Neutrophil (primary cell): ENCODE data around the gene GET4.

Source experiments
- H3K27ac ChIP-seq: fragments of 200-600 bp; sonication (generic); 2 replicates; pipeline ENCODE4 v1.5.1; 2016; ENCODE audit warnings: mild to moderate bottlenecking, moderate library complexity
- H3K27me3 ChIP-seq: fragments of 200-600 bp; sonication (generic); 2 replicates; pipeline ENCODE4 v1.6.0; 2016; ENCODE audit warnings: mild to moderate bottlenecking
- H3K36me3 ChIP-seq: fragments of 200-600 bp; sonication (generic); 2 replicates; pipeline ENCODE4 v1.5.1; 2017
- H3K4me1 ChIP-seq, 2 experiments: fragments of 200-600 bp in 1 of 2; sonication (generic) in 1 of 2; 1 replicate in 1 of 2; 2 replicates in 1 of 2; pipeline versions ENCODE4 v1.5.1 to v1.6.1; 2013 to 2016; ENCODE audit warnings: low read depth in 1 of 2, low read length in 1 of 2, mild to moderate bottlenecking in 1 of 2, moderate library complexity in 1 of 2; ENCODE audit not compliant: control insufficient read depth in 1 of 2, insufficient read depth in 1 of 2
- H3K4me3 ChIP-seq, 2 experiments: fragments of 200-600 bp in 1 of 2; sonication (generic) in 1 of 2; 1 replicate in 1 of 2; 2 replicates in 1 of 2; pipeline ENCODE4 v1.5.1; 2013 to 2016; ENCODE audit warnings: low read depth in 1 of 2, low read length in 1 of 2, mild to moderate bottlenecking in 1 of 2, moderate library complexity in 1 of 2
- H3K9me3 ChIP-seq: fragments of 200-600 bp; sonication (generic); 2 replicates; pipeline ENCODE4 v1.5.1; 2016
- CTCF ChIP-seq: fragments of 200-600 bp; sonication (generic); IDR thresholded peaks from 2 replicates; pipeline ENCODE4 v1.5.1; 2016; ENCODE audit warnings: antibody characterized with exemption

Gene GET4

GRCh38 chr7:883055-884021 lies 7.0 kb downstream of the GET4 start:
- no peak for TF ChIP-seq CTCF
- Histone ChIP-seq H3K27ac (no peak overlapping the region), H3K36me3 (peaks cover 32% of the 10 kb centered on the region), H3K4me3 (no peak overlapping the region), H3K9me3 (no peaks in the 10 kb centered on the region), H3K4me1 (peaks cover 1 to 7% of the 10 kb centered on the region in 2 experiments), H3K27me3 (no peaks in the 10 kb centered on the region)

GRCh38 chr7:884191-885003 lies 8.0 kb downstream of the GET4 start:
- no peak overlapping the region for H3K27ac ChIP-seq
- no peaks in the 10 kb centered on the region for H3K9me3 ChIP-seq
- no peaks in the 10 kb centered on the region for H3K4me1 ChIP-seq
- peaks cover 38% of the 10 kb centered on the region for H3K36me3 ChIP-seq
- no peak overlapping the region for H3K4me3 ChIP-seq
- H3K27me3 ChIP-seq, result no peaks in the 10 kb centered on the region
- no peak for TF ChIP-seq CTCF

GRCh38 chr7:885261-885892 lies 9.0 kb downstream of the GET4 start:
- Histone ChIP-seq H3K9me3 (no peaks in the 10 kb centered on the region), H3K27ac (no peak overlapping the region), H3K4me1 (no peaks in the 10 kb centered on the region), H3K27me3 (no peaks in the 10 kb centered on the region), H3K36me3 (peaks cover 42% of the 10 kb centered on the region), H3K4me3 (no peak overlapping the region)
- TF ChIP-seq CTCF, result no peak

DNA sequence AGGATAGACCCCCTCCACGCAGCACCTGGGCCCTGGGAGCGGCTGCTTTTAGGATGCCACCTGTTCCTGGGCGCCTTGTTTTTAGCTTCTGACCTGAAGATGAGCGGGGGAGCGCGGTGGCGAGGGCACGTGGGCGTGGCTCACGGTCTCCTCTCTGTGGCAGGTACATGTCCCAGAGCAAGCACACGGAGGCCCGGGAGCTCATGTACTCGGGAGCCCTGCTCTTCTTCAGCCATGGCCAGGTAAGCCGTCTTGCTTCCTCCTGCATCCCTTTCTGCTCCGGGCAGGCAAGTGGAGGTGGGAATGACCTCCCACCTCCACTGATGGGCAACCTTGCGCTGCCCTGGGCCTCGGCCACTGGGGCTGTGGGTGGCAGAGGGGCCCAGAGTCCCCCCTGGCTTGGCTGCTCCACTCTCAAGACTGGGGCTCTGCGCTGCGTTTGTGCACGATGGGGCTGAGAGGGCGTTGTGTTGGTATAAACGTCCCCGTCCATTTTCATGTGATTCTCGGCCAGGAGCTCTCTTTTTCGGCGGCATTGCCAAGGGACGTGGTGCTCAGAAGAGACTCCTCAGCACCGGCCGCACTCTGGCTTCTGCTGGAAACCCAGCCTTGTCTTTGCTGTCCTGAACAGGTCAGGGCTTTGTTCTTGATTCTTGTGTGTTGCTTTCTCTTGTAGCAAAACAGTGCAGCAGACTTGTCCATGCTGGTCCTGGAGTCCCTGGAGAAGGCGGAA lies 9.7 kb downstream of the GET4 start:
- no peak overlapping the region for H3K27ac ChIP-seq
- no peak for TF ChIP-seq CTCF
- H3K4me1 ChIP-seq, result no peaks in the 10 kb centered on the region
- H3K27me3 ChIP-seq, result no peaks in the 10 kb centered on the region
- peaks cover 48% of the 10 kb centered on the region for H3K36me3 ChIP-seq
- no peaks in the 10 kb centered on the region for H3K9me3 ChIP-seq
- no peak overlapping the region for H3K4me3 ChIP-seq
